Measurements from ENCODE around the gene SH3YL1.

DNA sequence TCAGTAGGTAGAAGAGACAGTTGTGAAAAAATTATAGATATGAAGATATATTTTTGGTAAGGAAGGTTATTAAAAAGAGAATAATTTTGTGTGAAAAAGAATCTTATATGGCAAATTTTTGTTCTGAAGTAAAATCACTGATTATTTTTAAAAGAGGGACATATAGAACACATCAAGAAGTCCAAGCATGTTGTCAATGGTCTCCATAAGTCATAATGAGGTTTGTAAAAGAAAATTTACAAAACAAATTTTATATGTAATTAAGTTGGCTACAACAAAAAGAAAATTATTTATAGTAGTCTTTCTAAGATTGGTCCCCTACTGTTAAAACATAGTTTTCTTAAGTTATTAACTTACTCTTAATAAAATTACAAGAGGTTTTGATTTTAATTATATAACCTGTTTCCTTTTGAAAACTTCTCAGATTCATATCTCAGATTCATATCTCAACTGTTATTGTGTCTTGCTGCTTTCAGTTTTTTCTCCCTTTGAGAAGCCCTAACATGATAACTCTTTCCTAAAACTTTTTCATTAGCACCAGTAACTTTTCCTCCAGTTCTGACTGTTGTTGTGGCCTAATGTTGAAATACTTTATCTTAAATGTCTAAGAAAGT, 81.2 kb downstream of the SH3YL1 start:
- TF ChIP-seq, protein P1, sequence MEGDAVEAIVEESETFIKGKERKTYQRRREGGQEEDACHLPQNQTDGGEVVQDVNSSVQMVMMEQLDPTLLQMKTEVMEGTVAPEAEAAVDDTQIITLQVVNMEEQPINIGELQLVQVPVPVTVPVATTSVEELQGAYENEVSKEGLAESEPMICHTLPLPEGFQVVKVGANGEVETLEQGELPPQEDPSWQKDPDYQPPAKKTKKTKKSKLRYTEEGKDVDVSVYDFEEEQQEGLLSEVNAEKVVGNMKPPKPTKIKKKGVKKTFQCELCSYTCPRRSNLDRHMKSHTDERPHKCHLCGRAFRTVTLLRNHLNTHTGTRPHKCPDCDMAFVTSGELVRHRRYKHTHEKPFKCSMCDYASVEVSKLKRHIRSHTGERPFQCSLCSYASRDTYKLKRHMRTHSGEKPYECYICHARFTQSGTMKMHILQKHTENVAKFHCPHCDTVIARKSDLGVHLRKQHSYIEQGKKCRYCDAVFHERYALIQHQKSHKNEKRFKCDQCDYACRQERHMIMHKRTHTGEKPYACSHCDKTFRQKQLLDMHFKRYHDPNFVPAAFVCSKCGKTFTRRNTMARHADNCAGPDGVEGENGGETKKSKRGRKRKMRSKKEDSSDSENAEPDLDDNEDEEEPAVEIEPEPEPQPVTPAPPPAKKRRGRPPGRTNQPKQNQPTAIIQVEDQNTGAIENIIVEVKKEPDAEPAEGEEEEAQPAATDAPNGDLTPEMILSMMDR (IDR thresholded peaks at IDR 0.05): no peak
- no peak for TF ChIP-seq ZFX (IDR thresholded peaks at IDR 0.05; ENCODE audit: borderline replicate concordance)

Data from 22Rv1 (cell line).